ENCODE data around the gene C1QTNF8.

GRCh38 chr16:1047123-1047522 lies 48.9 kb downstream of the C1QTNF8 start:
- TF ChIP-seq POLR2A (IDR thresholded peaks at IDR 0.05; ENCODE audit: low read length) (no peak), RCOR1 (IDR thresholded peaks at IDR 0.05; ENCODE audit: low read depth, low read length) (no peak), PBX3 (IDR thresholded peaks at IDR 0.05) (no peak), CTCF (IDR thresholded peaks at IDR 0.05) (no peak), MAX (IDR thresholded peaks at IDR 0.05) (no peak), HOXA7 (CRISPR knock-in tag; IDR thresholded peaks at IDR 0.05) (no peak), USF2 (IDR thresholded peaks at IDR 0.05) (no peak), HDAC2 (IDR thresholded peaks at IDR 0.05) (no peak), EP300 (IDR thresholded peaks at IDR 0.05) (no peak), ELK1 (IDR thresholded peaks at IDR 0.05; ENCODE audit: low read depth, low read length) (no peak), CHD2 (IDR thresholded peaks at IDR 0.05; ENCODE audit: low read length, partially characterized antibody) (no peak), ZC3H11A (IDR thresholded peaks at IDR 0.05) (no peak)

Measured in A549 (cell line).